GM23338 (cell line): ENCODE data around the gene NDRG2. TPM values are rescaled to one million over a fixed set of nuclear protein-coding genes. Genes with fewer than 3 reads are reported as not detected.

Source experiments
- ATAC-seq: fragments of 200-7000 bp; cut with Tn5 transposase; 3 replicates; pipeline ENCODE4 v1.9.1; 2020
- DNase-seq: peaks from one replicate; pipeline ENCODE4 v3.0.0-alpha.2; 2015; ENCODE audit warnings: low spot score
- H2AFZ ChIP-seq: fragments of 200-600 bp; sonication (generic); 2 replicates; pipeline ENCODE4 v1.8.0; 2016; ENCODE audit warnings: antibody characterized with exemption, mild to moderate bottlenecking, moderate library complexity
- H3F3A ChIP-seq: fragments of 200-600 bp; sonication (generic); replicated peaks from 2 replicates; pipeline ENCODE4 v1.8.0; 2017; ENCODE audit warnings: antibody characterized with exemption, mixed run types, low read depth
- H3K27ac ChIP-seq: fragments of 200-600 bp; sonication (generic); 2 replicates; pipeline ENCODE4 v1.6.1; 2016; ENCODE audit warnings: low read depth
- H3K27me3 ChIP-seq: fragments of 200-600 bp; sonication (generic); 2 replicates; pipeline ENCODE4 v1.8.0; 2016; ENCODE audit warnings: mild to moderate bottlenecking, mixed run types, moderate library complexity; ENCODE audit not compliant: insufficient read depth
- H3K36me3 ChIP-seq: fragments of 200-600 bp; sonication (generic); 2 replicates; pipeline ENCODE4 v1.8.0; 2016; ENCODE audit warnings: mild to moderate bottlenecking; ENCODE audit not compliant: insufficient read depth
- H3K4me1 ChIP-seq: fragments of 200-600 bp; sonication (generic); 2 replicates; pipeline ENCODE4 v1.8.0; 2016; ENCODE audit warnings: mild to moderate bottlenecking, moderate library complexity; ENCODE audit not compliant: insufficient read depth
- H3K4me2 ChIP-seq: fragments of 200-600 bp; sonication (generic); 2 replicates; pipeline ENCODE4 v1.7.1; 2017; ENCODE audit warnings: mixed run types
- H3K4me3 ChIP-seq: fragments of 200-600 bp; sonication (generic); 2 replicates; pipeline ENCODE4 v1.6.1; 2016; ENCODE audit warnings: mixed run types
- H3K79me2 ChIP-seq: fragments of 200-600 bp; sonication (generic); replicated peaks from 2 replicates; pipeline ENCODE4 v1.8.0; 2017; ENCODE audit warnings: mild to moderate bottlenecking; ENCODE audit not compliant: insufficient read depth
- H3K9me2 ChIP-seq: fragments of 200-600 bp; sonication (generic); 2 replicates; pipeline ENCODE4 v1.8.0; 2017; ENCODE audit not compliant: insufficient read depth
- H4K20me1 ChIP-seq: fragments of 200-600 bp; sonication (generic); replicated peaks from 2 replicates; pipeline ENCODE4 v1.8.0; 2017; ENCODE audit warnings: mild to moderate bottlenecking; ENCODE audit not compliant: insufficient read depth
- H3K27ac Mint-ChIP-seq: 2 replicates; pipeline ENCODE4 v1.8.0; 2020; ENCODE audit warnings: inconsistent platforms, mild to moderate bottlenecking, moderate library complexity, mixed read lengths
- H3K27me3 Mint-ChIP-seq: 3 replicates; pipeline ENCODE4 v1.8.0; 2022; ENCODE audit warnings: low read depth, mild to moderate bottlenecking, moderate library complexity, mixed read lengths, inconsistent platforms; ENCODE audit not compliant: insufficient read depth, poor library complexity
- H3K36me3 Mint-ChIP-seq: 3 replicates; pipeline ENCODE4 v1.8.0; 2021; ENCODE audit warnings: low read depth, mild to moderate bottlenecking, inconsistent platforms, moderate library complexity, mixed read lengths
- H3K4me1 Mint-ChIP-seq: 3 replicates; pipeline ENCODE4 v1.8.0; 2020; ENCODE audit warnings: mild to moderate bottlenecking, inconsistent platforms, mixed read lengths
- H3K4me3 Mint-ChIP-seq: 3 replicates; pipeline ENCODE4 v1.8.0; 2021; ENCODE audit warnings: moderate library complexity, mild to moderate bottlenecking, inconsistent platforms, mixed read lengths
- H3K9me3 Mint-ChIP-seq: 3 replicates; pipeline ENCODE4 v1.8.0; 2020; ENCODE audit warnings: moderate library complexity, mild to moderate bottlenecking, inconsistent platforms, mixed read lengths
- JUNB ChIP-seq: IDR thresholded peaks from one replicate; pipeline ENCODE4 v1.6.1; 2016; ENCODE audit warnings: antibody characterized with exemption; ENCODE audit not compliant: unreplicated experiment
- NANOG ChIP-seq: IDR thresholded peaks from 2 replicates; pipeline ENCODE4 v1.6.1; 2016; ENCODE audit warnings: antibody characterized with exemption, borderline replicate concordance
- REST ChIP-seq: IDR thresholded peaks from one replicate; pipeline ENCODE4 v1.6.1; 2018; ENCODE audit warnings: antibody characterized with exemption; ENCODE audit not compliant: unreplicated experiment
- ZNF114 ChIP-seq: fragments of 250-450 bp; sonication (Bioruptor Pico); IDR thresholded peaks from 2 replicates; pipeline ENCODE4 v1.5.0; 2020; ENCODE audit warnings: mild to moderate bottlenecking, moderate library complexity
- ZNF331 ChIP-seq: fragments of 250-450 bp; sonication (Bioruptor Pico); IDR thresholded peaks from 2 replicates; pipeline ENCODE4 v1.5.0; 2020; ENCODE audit warnings: low read depth, mild to moderate bottlenecking, moderate library complexity
- ZNF462 ChIP-seq: fragments of 250-450 bp; sonication (Bioruptor Pico); IDR thresholded peaks from 2 replicates; pipeline ENCODE4 v1.5.0; 2020; ENCODE audit warnings: mild to moderate bottlenecking, moderate library complexity
- polyA plus RNA-seq: library from polyadenylated mRNA; unstranded; fragments of >200 nt; fragmentation: Nextera tagmentation; extraction: Ambion mirVana; gene quantifications from 2 replicates; pipeline ENCODE4 v1.2.1, GENCODE V29; 2016
- total RNA-seq: library from RNA; depleted of rRNA; stranded (reverse); fragments of >200 nt; shearing (Covaris generic); gene quantifications from 2 replicates; pipeline ENCODE4 v1.2.3, GENCODE V29; 2014

NDRG2 gene
- total and polyA plus RNA-seq, 2 experiments from 2014 or later: 8.8 to 20.6 TPM

- TF ChIP-seq ZNF462 (CRISPR knock-in tag) (no peak), ZNF331 (CRISPR knock-in tag) (no peak), NANOG (no peak), ZNF114 (CRISPR knock-in tag) (no peak)
These were observed 6.1 kb downstream of the NDRG2 start (continued) for GRCh38 chr14:21018781-21019180.

GRCh38 chr14:21018286-21018685 is 6.6 kb downstream of the NDRG2 start:
- H3K27ac ChIP-seq: no peak overlapping the region
- H3K36me3 Mint-ChIP-seq: peaks cover 19% of the 10 kb centered on the region
- no peak overlapping the region for H2AFZ ChIP-seq
- no peak overlapping the region for H3K4me3 Mint-ChIP-seq
- H3K9me3 Mint-ChIP-seq: no peaks in the 10 kb centered on the region; the same call in 2 of the 3 replicates
- peaks cover 13% of the 10 kb centered on the region for H3K27me3 Mint-ChIP-seq
- H3K9me2 ChIP-seq: no peaks in the 10 kb centered on the region
- H4K20me1 ChIP-seq: no peaks in the 10 kb centered on the region
- peaks cover 12% of the 10 kb centered on the region; the same call in 1 of the 2 replicates for H3K4me1 ChIP-seq
- ATAC-seq (no peak), DNase-seq (no peak)
- H3K4me3 ChIP-seq: no peak overlapping the region
- no peaks in the 10 kb centered on the region for H3K79me2 ChIP-seq
- H3K36me3 ChIP-seq: no peaks in the 10 kb centered on the region
- H3K4me2 ChIP-seq: no peak overlapping the region
- H3K4me1 Mint-ChIP-seq: peaks cover 20% of the 10 kb centered on the region
- no peaks in the 10 kb centered on the region for H3F3A ChIP-seq
- no peak overlapping the region for H3K27ac Mint-ChIP-seq
- H3K27me3 ChIP-seq: peaks cover 11% of the 10 kb centered on the region
- TF ChIP-seq ZNF462 (CRISPR knock-in tag): no peak
- no peak for TF ChIP-seq JUNB
- no peak for TF ChIP-seq REST
